Nephron (organoid): ENCODE measurements around the gene TPH2.

ENCODE experiments used
- H3K27ac Mint-ChIP-seq, 3 experiments: 2 replicates each; pipeline ENCODE4 v1.8.0; 2020; ENCODE audit warnings: mixed read lengths in 3 of 3, mild to moderate bottlenecking in 2 of 3, moderate library complexity in 1 of 3
- H3K27me3 Mint-ChIP-seq: 2 replicates; pipeline ENCODE4 v1.8.0; 2021; ENCODE audit warnings: low read depth, mild to moderate bottlenecking, moderate library complexity, mixed read lengths
- H3K36me3 Mint-ChIP-seq: 2 replicates; pipeline ENCODE4 v1.8.0; 2020; ENCODE audit warnings: low read depth, mixed read lengths
- H3K4me1 Mint-ChIP-seq: 2 replicates; pipeline ENCODE4 v1.8.0; 2020; ENCODE audit warnings: mixed read lengths
- H3K4me3 Mint-ChIP-seq, 3 experiments: 2 replicates each; pipeline ENCODE4 v1.8.0; 2020; ENCODE audit warnings: mild to moderate bottlenecking in 3 of 3, mixed read lengths in 3 of 3, moderate library complexity in 2 of 3
- H3K9me3 Mint-ChIP-seq: 2 replicates; pipeline ENCODE4 v1.8.0; 2020; ENCODE audit warnings: mixed read lengths
- CTCF ChIP-seq, 3 experiments: fragments of 200-600 bp; sonication (generic); IDR thresholded peaks; one replicate each; pipeline ENCODE4 v1.5.0; 2021; ENCODE audit warnings: antibody characterized with exemption in 3 of 3; ENCODE audit not compliant: unreplicated experiment in 3 of 3

TPH2 gene

GRCh38 chr12:71945883-71946282 is 7.2 kb downstream of the TPH2 start:
- Mint-ChIP-seq H3K4me1 (no peaks in the 10 kb centered on the region), H3K4me3 (no peak overlapping the region), H3K9me3 (no peaks in the 10 kb centered on the region)

GRCh38 chr12:71947645-71948105 is 9.0 kb downstream of the TPH2 start:
- Mint-ChIP-seq H3K36me3 (no peaks in the 10 kb centered on the region), H3K9me3 (no peaks in the 10 kb centered on the region), H3K4me3 (no peak overlapping the region), H3K27me3 (peaks cover 5% of the 10 kb centered on the region), H3K27ac (no peak overlapping the region), H3K4me1 (no peaks in the 10 kb centered on the region)
- no peak for TF ChIP-seq CTCF (IDR thresholded peaks at IDR 0.05; ENCODE audit: unreplicated experiment in 3 of 3)

More at GRCh38 chr12:71945883-71946282, 7.2 kb downstream of the TPH2 start:
- Mint-ChIP-seq H3K36me3 (no peaks in the 10 kb centered on the region), H3K27ac (no peak overlapping the region), H3K27me3 (peaks cover 5% of the 10 kb centered on the region)
- TF ChIP-seq CTCF (IDR thresholded peaks at IDR 0.05; ENCODE audit: unreplicated experiment in 3 of 3), result no peak

GRCh38 chr12:71948390-71948789 is 9.7 kb downstream of the TPH2 start:
- H3K4me1 Mint-ChIP-seq, result no peaks in the 10 kb centered on the region
- H3K4me3 Mint-ChIP-seq, result no peak overlapping the region
- no peaks in the 10 kb centered on the region for H3K27me3 Mint-ChIP-seq
- no peak overlapping the region for H3K27ac Mint-ChIP-seq
- no peaks in the 10 kb centered on the region for H3K9me3 Mint-ChIP-seq
- no peak for TF ChIP-seq CTCF (IDR thresholded peaks at IDR 0.05; ENCODE audit: unreplicated experiment in 3 of 3)
- no peaks in the 10 kb centered on the region for H3K36me3 Mint-ChIP-seq

GRCh38 chr12:71949646-71950045 is 11.0 kb downstream of the TPH2 start:
- no peak overlapping the region for H3K4me3 Mint-ChIP-seq
- no peaks in the 10 kb centered on the region for H3K4me1 Mint-ChIP-seq
- H3K9me3 Mint-ChIP-seq, result no peaks in the 10 kb centered on the region
- H3K27ac Mint-ChIP-seq, result no peak overlapping the region
- H3K27me3 Mint-ChIP-seq, result no peaks in the 10 kb centered on the region
- no peaks in the 10 kb centered on the region for H3K36me3 Mint-ChIP-seq
- TF ChIP-seq CTCF (IDR thresholded peaks at IDR 0.05; ENCODE audit: unreplicated experiment in 3 of 3), result no peak

- H3K27ac Mint-ChIP-seq, result no peak overlapping the region
- H3K27me3 Mint-ChIP-seq, result no peaks in the 10 kb centered on the region
- TF ChIP-seq CTCF (IDR thresholded peaks at IDR 0.05; ENCODE audit: unreplicated experiment in 3 of 3), result no peak
- no peak overlapping the region for H3K4me3 Mint-ChIP-seq
- H3K4me1 Mint-ChIP-seq, result no peaks in the 10 kb centered on the region
- no peaks in the 10 kb centered on the region for H3K36me3 Mint-ChIP-seq
- no peaks in the 10 kb centered on the region for H3K9me3 Mint-ChIP-seq
Observed at GRCh38 chr12:71950404-71950803, 11.8 kb downstream of the TPH2 start.

GRCh38 chr12:71950819-71951218 is 12.2 kb downstream of the TPH2 start:
- no peaks in the 10 kb centered on the region for H3K9me3 Mint-ChIP-seq
- no peak overlapping the region for H3K27ac Mint-ChIP-seq
- no peak for TF ChIP-seq CTCF (IDR thresholded peaks at IDR 0.05; ENCODE audit: unreplicated experiment in 3 of 3)
- no peaks in the 10 kb centered on the region for H3K4me1 Mint-ChIP-seq
- H3K27me3 Mint-ChIP-seq, result no peaks in the 10 kb centered on the region
- H3K4me3 Mint-ChIP-seq, result no peak overlapping the region
- no peaks in the 10 kb centered on the region for H3K36me3 Mint-ChIP-seq
